Astrocyte of the spinal cord (primary cell): ENCODE results near the gene RNF150.
"Not testable (repeated sequence)": the region's sequence is repeated elsewhere in the genome, so short reads cannot be mapped to it uniquely, and the experiment has no call there.

Experiments
- DNase-seq: peaks from one replicate; pipeline ENCODE4 v3.0.0; 2011; ENCODE audit warnings: low read depth, low spot score
- H3K4me3 ChIP-seq: 2 replicates; pipeline ENCODE4 v1.5.1; 2011; ENCODE audit warnings: low read depth, mild to moderate bottlenecking, low read length, moderate library complexity
- CTCF ChIP-seq: IDR thresholded peaks from 2 replicates; pipeline ENCODE4 v1.5.1; 2012; ENCODE audit warnings: low read depth, mild to moderate bottlenecking, low read length, inconsistent platforms
- in situ Hi-C: cut with HindIII; loops from 2 replicates; pipeline ENCODE4 v1.10.0; 2017; ENCODE audit warnings: low sequenced_read_pairs

The RNF150 gene

GRCh38 chr4:141169391-141169790 lies 36.1 kb upstream of the RNF150 start:
- in situ Hi-C loops: no loop called here
- TF ChIP-seq CTCF: no peak
- DNase-seq: no peak
- no peak overlapping the region for H3K4me3 ChIP-seq

GRCh38 chr4:141165001-141165400 lies 31.7 kb upstream of the RNF150 start:
- in situ Hi-C loops, H3K4me3 ChIP-seq, DNase-seq: not testable (repeated sequence)

- no peak for DNase-seq
- no peak for TF ChIP-seq CTCF
- no peak overlapping the region for H3K4me3 ChIP-seq
- in situ Hi-C loops: no loop called here
Observed at GRCh38 chr4:141159027-141159426, 25.8 kb upstream of the RNF150 start.

GRCh38 chr4:141158219-141158618 lies 24.9 kb upstream of the RNF150 start:
- peak; percentile 30 for TF ChIP-seq CTCF
- in situ Hi-C loops: no loop called here
- no peak overlapping the region for H3K4me3 ChIP-seq
- DNase-seq: peak; percentile 50

- DNase-seq: peak; percentile 69
- in situ Hi-C loops: no loop called here
Observed at GRCh38 chr4:141155586-141155985, 22.3 kb upstream of the RNF150 start.

GRCh38 chr4:141154725-141155124 lies 21.5 kb upstream of the RNF150 start:
- no peak for DNase-seq
- no peak for TF ChIP-seq CTCF
- H3K4me3 ChIP-seq: no peak overlapping the region
- in situ Hi-C loops: no loop called here

More at GRCh38 chr4:141155586-141155985, 22.3 kb upstream of the RNF150 start:
- no peak overlapping the region for H3K4me3 ChIP-seq
- TF ChIP-seq CTCF: no peak

- no peak for DNase-seq
- no peak overlapping the region for H3K4me3 ChIP-seq
- in situ Hi-C loops: no loop called here
- TF ChIP-seq CTCF: no peak
Observed at GRCh38 chr4:141153751-141154510, 20.7 kb upstream of the RNF150 start.
